ENCODE results near the gene SUPT7L.

GRCh38 chr2:27713201-27713600, 49.8 kb upstream of the SUPT7L start:
- no peak for TF ChIP-seq CTCF (IDR thresholded peaks at IDR 0.05; ENCODE audit: low read depth, low read length)
- TF ChIP-seq EZH2phosphoT487 (IDR thresholded peaks at IDR 0.05; ENCODE audit: low read depth): no peak
